Stimulated activated CD8-positive, alpha-beta memory T cell treated with anti-CD3 and anti-CD28 coated beads, Interleukin-15, amount 100 ng/mL, for 1 hour (primary cell): ENCODE results near the gene POLR2A.

Experiments
- DNase-seq: peaks from one replicate; pipeline ENCODE4 v3.0.0-alpha.2; 2020; ENCODE audit warnings: low read depth

POLR2A gene

GRCh38 chr17:7508145-7508544, 24.0 kb downstream of the POLR2A start:
- DNase-seq, result no peak

DNA sequence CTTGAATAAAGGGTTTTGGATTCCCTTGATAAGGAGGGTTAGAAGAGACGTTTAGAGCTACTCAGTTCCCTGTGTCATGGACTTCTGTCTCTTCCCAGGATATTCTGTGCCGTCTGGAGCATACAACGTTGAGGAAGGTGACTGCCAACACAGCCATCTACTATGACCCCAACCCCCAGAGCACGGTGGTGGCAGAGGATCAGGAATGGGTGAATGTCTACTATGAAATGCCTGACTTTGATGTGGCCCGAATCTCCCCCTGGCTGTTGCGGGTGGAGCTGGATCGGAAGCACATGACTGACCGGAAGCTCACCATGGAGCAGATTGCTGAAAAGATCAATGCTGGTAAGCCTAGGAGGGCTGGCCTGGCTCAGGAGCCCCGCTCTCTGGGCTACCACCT, 24.7 kb downstream of the POLR2A start:
- DNase-seq, result no peak

- DNase-seq, result no peak
Measured at GRCh38 chr17:7509937-7510336, 25.8 kb downstream of the POLR2A start.

GRCh38 chr17:7511108-7511507, 26.9 kb downstream of the POLR2A start:
- no peak for DNase-seq

DNA sequence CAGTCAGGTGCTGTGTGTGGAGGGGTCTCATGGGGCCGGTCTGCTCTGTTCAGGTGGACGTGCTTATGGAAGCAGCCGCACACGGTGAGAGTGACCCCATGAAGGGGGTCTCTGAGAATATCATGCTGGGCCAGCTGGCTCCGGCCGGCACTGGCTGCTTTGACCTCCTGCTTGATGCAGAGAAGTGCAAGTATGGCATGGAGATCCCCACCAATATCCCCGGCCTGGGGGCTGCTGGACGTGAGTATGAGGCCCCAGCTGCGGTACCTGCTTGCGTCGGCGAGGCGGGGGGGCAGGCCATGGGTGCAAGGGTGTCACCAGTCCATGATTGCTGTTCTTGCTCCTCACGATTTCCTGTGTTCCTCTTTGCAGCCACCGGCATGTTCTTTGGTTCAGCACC, 27.9 kb downstream of the POLR2A start:
- no peak for DNase-seq

DNA sequence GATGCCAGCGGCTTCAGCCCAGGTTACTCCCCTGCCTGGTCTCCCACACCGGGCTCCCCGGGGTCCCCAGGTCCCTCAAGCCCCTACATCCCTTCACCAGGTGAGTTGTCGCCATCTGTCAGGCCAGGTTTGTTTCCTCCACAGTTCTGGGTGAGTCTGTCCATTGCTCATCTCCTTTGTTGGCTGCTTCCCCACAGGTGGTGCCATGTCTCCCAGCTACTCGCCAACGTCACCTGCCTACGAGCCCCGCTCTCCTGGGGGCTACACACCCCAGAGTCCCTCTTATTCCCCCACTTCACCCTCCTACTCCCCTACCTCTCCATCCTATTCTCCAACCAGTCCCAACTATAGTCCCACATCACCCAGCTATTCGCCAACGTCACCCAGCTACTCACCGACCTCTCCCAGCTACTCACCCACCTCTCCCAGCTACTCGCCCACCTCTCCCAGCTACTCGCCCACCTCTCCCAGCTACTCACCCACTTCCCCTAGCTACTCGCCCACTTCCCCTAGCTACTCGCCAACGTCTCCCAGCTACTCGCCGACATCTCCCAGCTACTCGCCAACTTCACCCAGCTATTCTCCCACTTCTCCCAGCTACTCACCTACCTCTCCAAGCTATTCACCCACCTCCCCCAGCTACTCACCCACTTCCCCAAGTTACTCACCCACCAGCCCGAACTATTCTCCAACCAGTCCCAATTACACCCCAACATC, 28.8 kb downstream of the POLR2A start:
- no peak for DNase-seq

DNA sequence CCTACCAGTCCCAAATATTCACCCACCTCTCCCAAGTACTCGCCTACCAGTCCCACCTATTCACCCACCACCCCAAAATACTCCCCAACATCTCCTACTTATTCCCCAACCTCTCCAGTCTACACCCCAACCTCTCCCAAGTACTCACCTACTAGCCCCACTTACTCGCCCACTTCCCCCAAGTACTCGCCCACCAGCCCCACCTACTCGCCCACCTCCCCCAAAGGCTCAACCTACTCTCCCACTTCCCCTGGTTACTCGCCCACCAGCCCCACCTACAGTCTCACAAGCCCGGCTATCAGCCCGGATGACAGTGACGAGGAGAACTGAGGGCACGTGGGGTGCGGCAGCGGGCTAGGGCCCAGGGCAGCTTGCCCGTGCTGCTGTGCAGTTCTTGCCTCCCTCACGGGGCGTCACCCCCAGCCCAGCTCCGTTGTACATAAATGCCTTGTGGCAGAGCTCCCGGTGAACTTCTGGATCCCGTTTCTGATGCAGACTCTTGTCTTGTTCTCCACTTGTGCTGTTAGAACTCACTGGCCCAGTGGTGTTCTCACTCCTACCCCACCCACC, 29.8 kb downstream of the POLR2A start:
- no peak for DNase-seq

DNA sequence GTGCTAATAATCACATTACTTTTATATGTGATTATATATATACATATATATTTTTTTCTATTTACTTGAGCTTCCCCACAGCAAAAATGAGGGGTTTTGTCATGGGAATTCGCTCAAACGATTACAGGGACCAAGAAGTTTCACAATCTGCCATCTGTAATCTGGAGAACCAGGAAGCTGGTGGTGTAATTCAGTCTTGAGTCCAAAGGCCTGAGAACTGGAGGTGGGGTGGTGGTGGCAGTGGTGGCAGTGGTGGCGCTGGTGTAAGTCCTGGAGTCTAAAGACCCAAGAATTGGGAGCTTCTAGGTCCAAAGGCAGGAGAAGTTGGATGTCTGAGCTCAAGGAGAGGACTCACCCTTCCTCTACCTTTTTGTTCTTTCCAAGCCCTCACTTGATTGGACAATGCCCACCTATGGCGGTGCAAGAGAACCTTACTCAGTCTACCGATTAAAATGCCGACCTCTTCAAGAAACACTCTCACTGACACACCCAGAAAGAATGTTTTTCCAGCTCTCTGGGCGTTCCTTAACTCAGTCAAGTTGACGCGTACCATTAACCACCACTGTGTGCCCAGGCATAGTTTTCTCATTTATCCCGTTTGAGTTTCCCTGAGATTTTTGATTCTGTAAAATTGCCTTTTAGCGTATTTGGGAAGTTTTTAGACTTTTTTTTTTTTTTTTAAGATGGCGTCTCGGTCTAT, 31.9 kb downstream of the POLR2A start:
- no peak for DNase-seq

DNA sequence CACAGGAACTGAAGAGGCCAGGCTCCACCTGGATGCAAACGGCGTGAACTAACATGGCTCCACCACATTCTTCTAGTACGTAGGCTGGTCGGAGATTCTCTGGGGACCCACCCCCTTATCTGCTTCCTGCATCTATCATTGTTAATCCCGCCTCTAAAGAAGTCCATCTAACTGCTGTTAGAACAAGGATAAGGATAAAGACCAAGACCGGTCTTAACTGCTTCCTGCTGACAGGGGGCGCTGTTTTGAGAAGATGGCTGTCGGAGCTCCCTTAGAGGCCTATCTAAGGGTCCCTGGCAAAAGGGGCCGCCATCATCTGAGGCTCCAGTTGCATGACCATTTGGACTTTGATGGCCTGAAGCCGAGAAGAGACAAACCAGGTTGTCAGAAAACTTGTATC, 38.9 kb downstream of the POLR2A start:
- DNase-seq, result no peak

- no peak for DNase-seq
Measured at GRCh38 chr17:7528842-7529241, 44.7 kb downstream of the POLR2A start.

- no peak for DNase-seq
Measured at GRCh38 chr17:7530023-7530900, 46.1 kb downstream of the POLR2A start.

- DNase-seq, result no peak
Measured at GRCh38 chr17:7538050-7538449, 53.9 kb downstream of the POLR2A start.

- no peak for DNase-seq
Measured at GRCh38 chr17:7538891-7539545, 54.9 kb downstream of the POLR2A start.

DNA sequence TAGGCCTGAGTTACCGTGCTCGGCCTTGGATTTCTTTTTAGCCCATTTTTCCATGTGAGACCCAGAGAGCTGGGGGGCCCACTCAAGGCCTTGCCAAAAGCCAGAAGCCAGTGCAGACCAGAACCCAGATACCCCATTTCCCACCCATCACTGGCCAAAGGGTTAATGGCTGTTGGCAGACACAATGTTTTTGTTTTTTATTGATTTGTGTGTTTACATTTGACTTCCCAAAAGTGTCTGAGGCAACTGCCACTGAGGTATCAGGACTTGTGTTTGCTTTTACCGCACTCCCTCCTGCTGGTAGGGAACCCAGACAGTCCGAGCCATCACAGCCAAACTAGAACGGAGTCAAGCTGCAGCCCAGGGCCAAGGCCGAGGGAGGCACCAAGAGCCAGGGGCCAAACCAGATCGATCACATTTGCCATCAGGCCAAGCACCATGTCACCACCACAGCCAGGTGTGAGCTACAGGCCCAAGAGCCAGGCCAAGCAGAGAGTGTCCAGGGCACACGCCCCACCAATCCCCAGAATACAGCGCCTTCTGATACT, 57.0 kb downstream of the POLR2A start:
- DNase-seq, result no peak

- DNase-seq, result no peak
Measured at GRCh38 chr17:7544911-7545310, 60.7 kb downstream of the POLR2A start.

DNA sequence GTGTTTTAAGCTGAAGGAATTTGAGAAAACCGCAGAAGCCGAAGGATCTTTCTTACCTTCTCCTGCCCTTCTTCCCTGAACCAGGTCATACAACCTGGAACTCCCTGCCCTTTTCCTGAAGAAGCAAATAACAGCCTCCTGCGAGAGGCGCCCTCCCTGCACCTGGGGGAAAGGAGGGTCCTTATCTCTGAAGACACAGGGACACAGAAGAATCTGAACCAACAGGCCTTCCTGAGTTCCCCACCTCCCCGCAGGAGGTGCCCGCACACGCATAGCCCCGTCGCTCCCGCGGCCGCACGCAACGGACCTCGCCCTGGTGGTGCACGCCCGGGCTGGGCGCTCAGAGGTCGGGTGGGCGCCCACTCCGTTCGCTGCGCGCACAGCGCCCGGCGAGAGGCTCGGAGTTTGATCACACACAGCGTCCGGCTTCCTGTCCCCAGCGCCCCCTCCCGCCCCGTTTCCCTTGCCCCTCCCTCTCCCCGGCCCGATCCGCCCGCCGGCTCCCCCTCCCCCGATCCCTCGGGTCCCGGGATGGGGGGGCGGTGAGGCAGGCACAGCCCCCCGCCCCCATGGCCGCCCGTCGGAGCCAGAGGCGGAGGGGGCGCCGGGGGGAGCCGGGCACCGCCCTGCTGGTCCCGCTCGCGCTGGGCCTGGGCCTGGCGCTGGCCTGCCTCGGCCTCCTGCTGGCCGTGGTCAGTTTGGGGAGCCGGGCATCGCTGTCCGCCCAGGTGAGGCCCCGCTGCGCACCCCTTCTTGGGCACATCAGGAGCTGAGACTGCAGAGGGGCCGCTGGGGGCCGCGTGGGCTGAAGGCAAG, 64.6 kb downstream of the POLR2A start, which contains the start of gene TNFSF12:
TSS of gene TNFSF12 (plus strand) at position 474 of the 816 bp plus-strand sequence. CDS start at position 570, 96 bp downstream.
- DNase-seq, result no peak
